Measurements from ENCODE around the gene SATB2. TPM values are rescaled to one million over a fixed set of nuclear protein-coding genes. Genes with fewer than 3 reads are reported as not detected.

The SATB2 gene
- total RNA-seq, 3 donors from 2014 or later: 2.3 to 12.2 (median 8.2) TPM

DNA sequence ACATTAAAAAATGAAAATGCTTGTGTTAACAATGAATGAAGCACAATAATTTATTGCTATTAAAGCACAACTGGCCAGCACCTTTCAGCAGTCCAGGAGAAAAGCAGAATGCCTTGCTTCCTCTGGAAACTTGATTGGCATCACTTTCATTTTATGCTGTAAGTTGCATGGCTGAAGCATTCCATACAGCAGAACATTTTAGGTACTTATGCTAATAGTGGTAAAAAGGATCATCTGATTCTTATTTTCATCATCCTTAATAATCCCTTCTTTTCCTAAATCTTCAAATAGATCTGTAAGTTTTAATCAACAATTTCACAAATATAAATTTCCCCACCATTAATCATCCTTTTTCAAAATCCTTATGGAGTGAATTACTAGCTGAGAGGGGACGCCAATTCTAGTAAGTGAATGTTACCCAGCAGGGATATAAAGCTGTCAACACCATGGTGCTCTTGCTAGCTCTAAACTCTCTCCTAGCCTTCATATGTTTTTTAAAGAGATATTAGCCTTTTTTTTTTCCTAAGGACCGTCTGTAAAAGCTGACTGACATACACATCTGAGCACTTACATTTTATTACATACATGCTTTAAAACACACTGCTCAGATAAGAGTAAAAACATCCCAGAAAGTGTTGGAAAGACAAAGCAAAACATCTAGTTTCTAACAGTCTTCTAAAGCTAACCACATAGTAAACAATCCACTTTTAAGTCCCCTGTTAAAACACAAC, 5.3 kb downstream of the SATB2 start:
- H3K27ac ChIP-seq: no peak overlapping the region
- intact Hi-C loops (cut with DNase I; ENCODE audit: low total_unique reads): no loop called here
- DNase-seq (ENCODE audit: low spot score in 2 of 2): no peak
- no peaks in the 10 kb centered on the region for H3K36me3 ChIP-seq
- peaks cover 5 to 72% of the 10 kb centered on the region in 2 donors for H3K27me3 ChIP-seq
- H3K9me3 ChIP-seq: no peaks in the 10 kb centered on the region
- no peak for TF ChIP-seq POLR2A (IDR thresholded peaks at IDR 0.05)
- no peak for TF ChIP-seq POLR2AphosphoS5 (IDR thresholded peaks at IDR 0.05)
- no peak for TF ChIP-seq CTCF (IDR thresholded peaks at IDR 0.05)
- H3K4me1 ChIP-seq: peaks cover 4 to 10% of the 10 kb centered on the region in 2 donors
- no peak overlapping the region for H3K4me3 ChIP-seq

- Histone ChIP-seq H3K4me1 (no peaks in the 10 kb centered on the region), H3K27me3 (peaks cover 0 to 52% of the 10 kb centered on the region in 2 donors)
These were observed 7.8 kb downstream of the SATB2 start for GRCh38 chr2:199449956-199450355.

GRCh38 chr2:199449455-199449854, 8.3 kb downstream of the SATB2 start:
- Histone ChIP-seq H3K36me3 (no peaks in the 10 kb centered on the region), H3K9me3 (no peaks in the 10 kb centered on the region), H3K4me3 (no peak overlapping the region), H3K27me3 (peaks cover 0 to 47% of the 10 kb centered on the region in 2 donors), H3K27ac (no peak overlapping the region), H3K4me1 (no peaks in the 10 kb centered on the region)
- intact Hi-C loops (cut with DNase I; ENCODE audit: low total_unique reads): no loop called here
- TF ChIP-seq CTCF (IDR thresholded peaks at IDR 0.05) (no peak), POLR2AphosphoS5 (IDR thresholded peaks at IDR 0.05) (no peak), POLR2A (IDR thresholded peaks at IDR 0.05) (no peak)
- no peak for DNase-seq (ENCODE audit: low spot score in 2 of 2)

More at GRCh38 chr2:199449956-199450355, 7.8 kb downstream of the SATB2 start:
- intact Hi-C loops (cut with DNase I; ENCODE audit: low total_unique reads): no loop called here
- Histone ChIP-seq H3K36me3 (no peaks in the 10 kb centered on the region), H3K9me3 (no peaks in the 10 kb centered on the region), H3K4me3 (no peak overlapping the region), H3K27ac (no peak overlapping the region)
- TF ChIP-seq CTCF (IDR thresholded peaks at IDR 0.05) (no peak), POLR2AphosphoS5 (IDR thresholded peaks at IDR 0.05) (no peak), POLR2A (IDR thresholded peaks at IDR 0.05) (no peak)
- DNase-seq (ENCODE audit: low spot score in 2 of 2): no peak

DNA sequence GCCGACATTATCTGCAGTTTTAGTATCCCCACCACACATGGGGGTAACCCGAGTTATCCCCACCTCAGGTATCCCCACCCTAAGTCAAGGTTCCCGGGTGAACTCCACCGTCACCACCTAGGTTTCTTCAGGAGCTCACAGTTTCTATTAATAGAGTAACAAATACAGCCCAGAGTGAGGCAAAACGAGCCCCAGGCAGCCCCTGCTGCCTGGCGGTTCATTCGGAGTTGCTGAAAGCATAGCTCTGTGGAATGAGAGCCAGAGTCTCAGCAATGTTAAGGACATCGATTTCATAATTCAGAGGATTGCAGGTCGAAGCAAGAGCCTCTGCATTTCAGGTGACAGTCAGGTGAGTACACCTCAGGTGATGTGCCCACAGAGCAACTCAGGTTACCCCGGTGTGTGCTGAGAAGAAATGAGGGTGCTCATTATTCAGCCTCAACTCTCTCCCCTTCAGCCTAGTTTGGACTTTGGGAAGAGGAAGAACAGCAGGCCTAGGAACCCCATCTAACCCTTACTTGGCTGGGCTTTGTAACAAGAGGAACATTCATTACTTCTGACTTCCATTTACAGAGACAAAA, 10.7 kb downstream of the SATB2 start:
- no peak overlapping the region for H3K4me3 ChIP-seq
- no peak for DNase-seq (ENCODE audit: low spot score in 2 of 2)
- no peak overlapping the region for H3K27ac ChIP-seq
- no peaks in the 10 kb centered on the region for H3K4me1 ChIP-seq
- intact Hi-C loops (cut with DNase I; ENCODE audit: low total_unique reads): no loop called here
- H3K27me3 ChIP-seq: peaks cover 0 to 26% of the 10 kb centered on the region in 2 donors
- TF ChIP-seq POLR2AphosphoS5 (IDR thresholded peaks at IDR 0.05) (no peak), CTCF (IDR thresholded peaks at IDR 0.05) (no peak), POLR2A (IDR thresholded peaks at IDR 0.05) (no peak)
- no peaks in the 10 kb centered on the region for H3K36me3 ChIP-seq
- H3K9me3 ChIP-seq: no peaks in the 10 kb centered on the region

- Histone ChIP-seq H3K4me3 (no peak overlapping the region), H3K27ac (no peak overlapping the region), H3K36me3 (no peaks in the 10 kb centered on the region), H3K9me3 (no peaks in the 10 kb centered on the region), H3K27me3 (peaks cover 0 to 12% of the 10 kb centered on the region in 2 donors), H3K4me1 (no peaks in the 10 kb centered on the region)
- no peak for DNase-seq (ENCODE audit: low spot score in 2 of 2)
- intact Hi-C loops (cut with DNase I; ENCODE audit: low total_unique reads): no loop called here
- TF ChIP-seq POLR2AphosphoS5 (IDR thresholded peaks at IDR 0.05): no peak
- TF ChIP-seq CTCF (IDR thresholded peaks at IDR 0.05): no peak
- no peak for TF ChIP-seq POLR2A (IDR thresholded peaks at IDR 0.05)
These were observed 13.0 kb downstream of the SATB2 start for GRCh38 chr2:199444749-199445148.

Data from breast epithelium (tissue), 4 donors.